GM12892 (cell line): ENCODE data around the gene NAA38.

Experiments
- DNase-seq: peaks from one replicate; pipeline ENCODE4 v3.0.0; 2011; ENCODE audit not compliant: insufficient read length
- FAIRE-seq: peaks from 2 replicates; lab custom pipeline; 2011; peaks lifted over from hg19 to GRCh38; lab: Jason Lieb, UNC
- POLR2A ChIP-seq: IDR thresholded peaks from 2 replicates; pipeline ENCODE4 v1.6.1; 2011; ENCODE audit warnings: low read depth, low read length, control low read depth
- POLR2AphosphoS5 ChIP-seq: IDR thresholded peaks from 2 replicates; pipeline ENCODE4 v1.6.1; 2011; ENCODE audit warnings: low read depth, low read length, control low read depth
- TAF1 ChIP-seq: IDR thresholded peaks from 2 replicates; pipeline ENCODE4 v1.6.1; 2011; ENCODE audit warnings: low read depth, mild to moderate bottlenecking, control low read depth, low read length, borderline replicate concordance

Gene NAA38

DNA sequence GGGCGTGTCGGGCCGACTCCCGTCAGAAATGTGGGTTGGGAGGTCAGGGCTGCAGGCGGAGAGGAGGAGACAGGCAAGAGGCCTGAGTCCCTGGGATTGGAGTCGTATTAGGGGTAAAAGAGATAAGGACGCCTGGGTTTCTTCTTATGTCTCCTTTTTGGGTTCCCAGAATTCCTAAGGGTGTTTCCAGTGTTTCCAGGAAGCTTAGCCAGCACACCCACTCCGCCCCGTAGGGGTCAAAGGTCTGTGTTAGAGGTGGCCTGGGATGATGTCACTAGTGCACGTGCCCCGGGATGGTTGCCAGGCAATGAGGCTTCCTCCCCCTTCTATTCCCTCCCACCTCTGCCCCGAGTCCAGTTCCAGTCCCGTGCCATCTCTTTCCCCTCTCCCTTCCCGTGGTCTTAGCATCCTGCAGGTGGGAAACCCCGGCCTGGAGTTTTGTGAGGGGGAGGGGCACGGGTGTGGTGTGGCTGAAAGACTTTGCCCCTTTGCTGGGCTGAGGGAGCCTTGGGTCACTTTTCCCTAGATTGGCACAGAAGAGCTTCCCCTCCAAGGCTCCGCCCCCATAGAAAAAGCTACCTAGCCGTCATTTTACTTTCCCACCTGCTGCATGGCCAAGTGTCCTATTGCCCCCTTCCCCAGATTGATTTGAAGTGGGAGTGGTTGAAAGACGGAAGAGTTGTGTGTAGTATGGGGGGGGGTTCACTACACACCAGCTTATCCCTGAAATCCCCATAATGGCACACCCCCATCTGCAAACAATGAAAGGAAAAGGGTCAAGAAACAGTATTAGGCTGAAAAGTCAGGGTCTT is 20.6 kb downstream of the NAA38 start:
- FAIRE-seq (peak; percentile 93), DNase-seq (no peak)

DNA sequence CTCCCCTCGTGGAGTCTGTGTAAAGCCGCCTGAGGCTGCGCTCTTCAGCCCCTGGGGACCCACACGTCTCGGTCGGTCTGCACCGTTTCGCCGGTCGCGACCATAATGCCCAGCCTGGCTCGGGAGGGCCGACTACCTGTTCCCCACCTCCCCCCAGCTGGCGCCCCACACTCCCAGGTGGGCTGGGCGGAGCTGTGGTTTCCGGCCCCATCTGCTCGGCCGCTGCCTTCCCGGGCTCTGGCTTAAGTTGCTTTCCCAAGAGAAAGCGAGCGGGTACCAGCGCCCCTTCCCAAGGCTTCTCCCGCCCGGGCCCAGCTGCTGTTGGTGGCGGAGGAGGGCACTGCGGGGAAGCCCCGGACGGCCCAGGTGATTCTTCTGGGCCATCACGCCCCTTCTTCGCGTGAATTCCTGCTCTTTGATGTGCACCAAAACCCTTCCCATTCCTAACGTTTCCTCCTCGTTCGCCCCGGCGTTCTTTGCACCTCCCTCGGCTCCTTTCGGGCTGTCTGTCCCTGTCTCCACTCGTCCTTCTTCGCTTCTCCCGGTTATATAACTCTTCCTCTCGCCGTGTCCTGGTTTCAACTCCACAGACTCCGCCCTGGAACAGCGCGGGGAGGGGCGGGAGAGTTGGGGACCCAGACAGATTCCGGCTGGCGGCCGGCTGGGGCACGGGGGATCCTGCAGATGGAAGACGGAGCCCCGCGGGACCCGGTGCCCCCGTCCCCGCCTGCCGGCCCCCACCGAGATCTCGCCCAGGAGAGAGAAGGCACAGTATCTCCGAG is 21.4 kb downstream of the NAA38 start:
- FAIRE-seq: peak; percentile 27

More for the DNA sequence above, 20.6 kb downstream of the NAA38 start:
- TF ChIP-seq POLR2AphosphoS5 (no peak), TAF1 (no peak), POLR2A (no peak)

GRCh38 chr17:7834957-7835813 is 22.2 kb downstream of the NAA38 start:
- peak; percentile 87 for DNase-seq
- TF ChIP-seq POLR2A (no peak), TAF1 (no peak), POLR2AphosphoS5 (no peak)
- FAIRE-seq: peak; percentile 99

More for the DNA sequence above, 21.4 kb downstream of the NAA38 start:
- TF ChIP-seq TAF1: no peak
- TF ChIP-seq POLR2A: no peak
- no peak for TF ChIP-seq POLR2AphosphoS5
- DNase-seq: no peak

DNA sequence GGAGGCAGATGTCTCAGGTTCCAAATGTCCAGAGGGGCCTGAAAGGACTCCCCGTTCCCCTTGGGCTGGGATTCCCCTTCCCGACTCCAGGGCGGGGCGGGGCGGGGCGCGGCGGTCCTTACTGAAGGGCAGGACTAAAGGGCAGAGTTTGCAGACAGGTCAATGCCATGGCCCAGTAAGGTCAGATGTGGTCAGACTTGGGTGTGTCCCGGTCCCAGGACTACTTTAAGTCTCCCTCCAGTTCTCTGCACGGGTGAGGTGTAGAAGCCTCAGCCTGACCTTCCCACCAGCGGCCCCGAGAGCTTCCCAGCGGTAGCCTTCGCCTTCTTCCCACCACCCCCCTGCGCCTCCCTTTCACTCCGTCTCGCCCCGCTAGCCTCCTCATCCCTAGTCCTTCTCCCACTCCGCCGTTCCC is 22.8 kb downstream of the NAA38 start:
- no peak for FAIRE-seq
- TF ChIP-seq POLR2A: no peak
- TF ChIP-seq POLR2AphosphoS5: no peak
- TF ChIP-seq TAF1: no peak
- DNase-seq: no peak

DNA sequence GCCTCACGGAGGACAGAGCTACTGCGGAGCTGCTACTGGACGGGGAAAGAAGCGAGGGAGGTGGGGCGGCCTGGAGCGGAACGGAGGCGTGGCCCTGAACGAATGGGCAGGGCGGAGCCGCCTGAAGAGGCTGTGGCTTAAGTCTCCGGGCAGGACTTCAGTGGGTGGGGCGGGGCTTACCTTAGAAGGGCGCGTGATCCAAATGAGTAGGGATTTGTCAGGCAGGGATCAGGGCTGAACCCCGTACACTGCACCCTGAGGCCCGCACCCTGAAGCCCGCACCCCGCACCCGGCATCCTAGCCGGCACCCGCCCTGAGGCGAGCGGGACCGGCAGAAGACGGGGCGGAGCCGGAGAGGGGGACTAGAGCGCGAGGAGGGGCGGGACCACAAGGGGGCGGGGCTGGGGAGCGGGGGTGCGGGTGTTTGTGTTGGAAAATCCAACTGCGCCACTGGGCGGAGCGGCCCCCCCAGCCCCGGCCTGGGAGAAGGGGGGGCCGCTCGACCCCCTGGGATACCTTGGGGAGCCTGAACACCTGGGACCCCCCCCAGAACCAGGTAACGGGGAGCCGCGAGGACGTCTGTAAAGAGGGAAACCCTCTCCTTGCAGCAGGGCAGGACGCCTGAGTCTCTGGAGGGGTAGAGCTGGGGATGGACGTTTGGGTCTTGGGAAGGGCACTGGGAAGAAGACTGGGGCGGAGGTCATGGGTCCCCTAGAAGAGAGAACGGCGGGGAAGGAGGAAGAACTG is 23.4 kb downstream of the NAA38 start, which contains the start of gene KDM6B:
Gene KDM6B (plus strand): TSS at position 423 of the 747 bp plus-strand sequence. CDS start 11,338 bp downstream, outside the sequence.
- FAIRE-seq (peak; percentile 94), DNase-seq (peak; percentile 85)
- no peak for TF ChIP-seq TAF1
- TF ChIP-seq POLR2AphosphoS5: no peak
- TF ChIP-seq POLR2A: no peak

- TF ChIP-seq POLR2AphosphoS5: no peak
- no peak for TF ChIP-seq POLR2A
- TF ChIP-seq TAF1: no peak
- DNase-seq: no peak
- FAIRE-seq: no peak
These were observed 24.2 kb downstream of the NAA38 start for GRCh38 chr17:7833011-7833794.

DNA sequence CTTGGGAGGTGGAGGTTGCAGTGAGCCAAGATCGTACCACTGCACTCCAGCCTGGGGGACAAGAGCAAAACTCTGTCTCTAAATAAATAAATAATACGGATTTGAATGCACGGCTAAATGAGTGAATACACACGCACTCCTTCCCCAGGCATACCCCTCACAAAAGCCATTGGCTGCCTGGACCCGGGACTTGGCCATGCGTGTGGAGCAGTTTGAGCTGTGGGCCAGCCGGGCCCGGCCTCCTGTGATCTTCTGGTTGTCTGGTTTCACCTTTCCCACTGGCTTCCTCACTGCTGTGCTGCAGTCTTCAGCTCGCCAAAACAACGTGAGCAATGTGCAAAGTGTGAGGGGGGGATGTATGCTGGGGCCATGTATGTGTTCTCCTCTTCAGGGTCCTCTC is 24.9 kb downstream of the NAA38 start:
- DNase-seq: no peak
- FAIRE-seq: no peak
- no peak for TF ChIP-seq TAF1
- no peak for TF ChIP-seq POLR2AphosphoS5
- no peak for TF ChIP-seq POLR2A

DNA sequence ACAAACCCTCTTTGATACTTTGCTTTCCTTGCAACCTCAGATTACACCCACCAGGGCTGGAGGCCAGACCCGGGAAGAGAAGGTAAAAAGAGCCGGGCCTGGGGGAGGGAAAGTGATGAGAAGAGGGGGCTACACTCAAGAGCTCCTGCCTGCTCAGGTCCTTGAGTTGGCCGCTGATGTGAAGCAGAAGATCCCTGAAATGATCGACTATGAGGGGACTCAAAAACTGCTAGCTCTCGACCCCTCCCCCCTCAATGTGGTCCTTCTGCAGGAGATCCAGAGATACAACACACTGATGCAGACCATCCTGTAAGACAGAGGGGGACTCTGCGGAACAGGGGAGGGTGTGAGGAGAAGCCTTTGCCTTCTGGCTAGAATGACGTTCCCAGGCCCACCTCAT is 26.1 kb downstream of the NAA38 start:
- TF ChIP-seq POLR2A (no peak), TAF1 (no peak)
- no peak for DNase-seq
- FAIRE-seq: no peak

- FAIRE-seq (no peak), DNase-seq (no peak)
- TF ChIP-seq TAF1 (no peak), POLR2AphosphoS5 (no peak), POLR2A (no peak)
These were observed 26.7 kb downstream of the NAA38 start for GRCh38 chr17:7830616-7831015.
